ENCODE results near the gene PTPN6.

PTPN6 gene

GRCh38 chr12:6957151-6957701 lies 6.1 kb downstream of the PTPN6 start:
- DNase-seq: no peak

- DNase-seq: no peak
These were observed 6.8 kb downstream of the PTPN6 start for GRCh38 chr12:6957741-6958608.

- DNase-seq: no peak
These were observed 7.5 kb downstream of the PTPN6 start for GRCh38 chr12:6958609-6959057.

- DNase-seq: no peak
These were observed 8.1 kb downstream of the PTPN6 start for GRCh38 chr12:6959058-6959804.

- no peak for DNase-seq
These were observed 8.8 kb downstream of the PTPN6 start for GRCh38 chr12:6959805-6960592.

- no peak for DNase-seq
These were observed 9.6 kb downstream of the PTPN6 start for GRCh38 chr12:6960593-6961277.

GRCh38 chr12:6961278-6961694 lies 10.1 kb downstream of the PTPN6 start:
- no peak for DNase-seq

- peak; percentile 80 for DNase-seq
These were observed 10.6 kb downstream of the PTPN6 start for GRCh38 chr12:6961695-6962284.

GRCh38 chr12:6962285-6963015 lies 11.3 kb downstream of the PTPN6 start:
- no peak for DNase-seq

- peak; percentile 33 for DNase-seq
These were observed 12.0 kb downstream of the PTPN6 start for GRCh38 chr12:6963016-6963731.

- no peak for DNase-seq
These were observed 12.7 kb downstream of the PTPN6 start for GRCh38 chr12:6963791-6964413.

- DNase-seq: no peak
These were observed 13.5 kb downstream of the PTPN6 start for GRCh38 chr12:6964605-6965025.

GRCh38 chr12:6965026-6965661 lies 14.0 kb downstream of the PTPN6 start:
- DNase-seq: peak; percentile 95

GRCh38 chr12:6965714-6966113 lies 14.6 kb downstream of the PTPN6 start:
- DNase-seq: no peak

GRCh38 chr12:6966351-6966750 lies 15.2 kb downstream of the PTPN6 start:
- no peak for DNase-seq

- DNase-seq: no peak
These were observed 16.5 kb downstream of the PTPN6 start for GRCh38 chr12:6967651-6968100.

- no peak for DNase-seq
These were observed 17.3 kb downstream of the PTPN6 start for GRCh38 chr12:6968426-6968825.

GRCh38 chr12:6970096-6970527 lies 19.0 kb downstream of the PTPN6 start:
- peak; percentile 29 for DNase-seq

GRCh38 chr12:6974180-6974579 lies 23.0 kb downstream of the PTPN6 start:
- DNase-seq: no peak
